Neuronal stem cell (in vitro differentiated cells): ENCODE results near the gene ICA1. TPM values are rescaled to one million over a fixed set of nuclear protein-coding genes. Genes with fewer than 3 reads are reported as not detected.

Experiments
- small RNA-seq: library from polyadenylated mRNA; stranded (forward); fragments of <200 nt; extraction: miRNeasy Mini kit (QIAGEN cat#:217004); gene quantifications from one replicate; pipeline ENCODE3, GENCODE V24; 2013; ENCODE audit not compliant: insufficient read depth

The ICA1 gene

Small RNA genes lying within 50 kb of the gene (small RNA-seq; reads per million reads assigned to genes)
- not detected for gene AC007009.1
